Measurements from ENCODE around the gene CHRNA1.

Gene CHRNA1

DNA sequence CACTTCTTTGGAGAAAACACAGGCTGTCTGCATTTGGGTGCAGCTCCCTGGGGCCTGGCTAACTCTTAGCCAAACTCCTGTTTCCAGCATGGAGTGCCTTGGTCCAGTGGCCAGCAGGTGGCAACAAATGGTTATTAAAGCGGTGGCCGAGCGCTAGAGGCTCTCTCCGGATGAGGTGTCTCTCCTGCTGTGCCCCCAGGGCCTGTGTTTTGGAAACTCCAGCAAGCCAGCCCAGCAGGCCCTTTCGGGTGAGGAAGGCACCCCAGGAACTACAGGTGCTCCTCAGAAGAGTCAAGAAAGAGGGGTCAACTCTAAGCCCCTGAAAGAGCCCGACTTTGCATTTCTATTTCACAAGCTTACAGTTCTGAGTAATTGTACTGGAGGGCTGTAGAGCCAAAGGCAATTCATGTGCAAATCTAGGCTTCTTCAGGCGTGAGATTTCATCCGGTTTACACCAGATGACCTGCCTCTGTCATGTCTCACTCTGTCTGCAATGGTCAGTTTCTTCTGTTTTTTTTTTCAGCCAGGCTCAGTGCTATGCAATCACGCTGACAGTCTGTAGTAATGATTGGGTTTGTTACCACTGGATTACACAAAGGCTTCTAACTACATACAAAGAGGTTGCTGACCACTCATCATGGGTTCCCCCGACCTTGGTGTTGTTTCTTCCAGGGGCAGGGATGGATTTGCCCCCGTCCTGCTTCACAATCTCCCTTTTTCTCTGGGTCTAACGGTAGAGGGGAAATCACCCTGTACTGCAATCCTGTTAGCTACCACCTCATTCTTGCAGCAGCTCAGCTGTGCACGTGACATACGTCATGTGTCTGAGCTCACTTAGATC is 7.6 kb upstream of the CHRNA1 start:
- Histone ChIP-seq H3K27me3 (ENCODE audit: insufficient read depth, low read length) (no peaks in the 10 kb centered on the region), H3K36me3 (ENCODE audit: insufficient read depth, low read depth, low read length) (no peaks in the 10 kb centered on the region), H3K27ac (ENCODE audit: low read length) (peak overlapping the region; percentile 87), H3K4me1 (ENCODE audit: insufficient read depth, low read length) (peaks cover 30% of the 10 kb centered on the region), H3K9me3 (ENCODE audit: insufficient read depth, low read depth, low read length) (no peaks in the 10 kb centered on the region), H3K4me3 (ENCODE audit: low read length) (peak overlapping the region; percentile 11; the same call in 1 of the 2 replicates), H3K9ac (ENCODE audit: low read depth, low read length) (peak overlapping the region; percentile 66)

DNA sequence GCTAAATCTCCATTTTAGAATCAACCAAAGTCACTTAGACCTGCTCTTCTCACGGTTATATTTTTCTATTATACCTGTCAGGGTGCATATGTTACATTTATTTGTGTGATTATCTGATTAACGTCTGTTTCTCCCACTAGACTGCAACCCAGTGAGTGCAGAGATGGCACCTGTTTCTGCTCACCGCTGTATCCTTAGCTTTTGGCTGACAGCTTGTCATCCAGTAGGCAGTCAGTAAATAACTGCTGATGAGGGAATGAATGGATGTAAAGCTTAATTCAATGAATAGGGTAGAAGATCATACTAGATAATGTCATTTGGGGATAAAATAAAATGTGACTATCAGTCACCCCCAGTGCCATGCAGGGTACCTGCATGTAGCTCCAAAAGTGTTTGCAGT is 6.9 kb upstream of the CHRNA1 start:
- Histone ChIP-seq H3K27me3 (ENCODE audit: insufficient read depth, low read length) (no peaks in the 10 kb centered on the region), H3K9ac (ENCODE audit: low read depth, low read length) (peak overlapping the region; percentile 66; the same call in 1 of the 2 replicates), H3K4me3 (ENCODE audit: low read length) (no peak overlapping the region), H3K27ac (ENCODE audit: low read length) (peak overlapping the region; percentile 87), H3K4me1 (ENCODE audit: insufficient read depth, low read length) (peaks cover 26% of the 10 kb centered on the region), H3K9me3 (ENCODE audit: insufficient read depth, low read depth, low read length) (no peaks in the 10 kb centered on the region), H3K36me3 (ENCODE audit: insufficient read depth, low read depth, low read length) (no peaks in the 10 kb centered on the region)

DNA sequence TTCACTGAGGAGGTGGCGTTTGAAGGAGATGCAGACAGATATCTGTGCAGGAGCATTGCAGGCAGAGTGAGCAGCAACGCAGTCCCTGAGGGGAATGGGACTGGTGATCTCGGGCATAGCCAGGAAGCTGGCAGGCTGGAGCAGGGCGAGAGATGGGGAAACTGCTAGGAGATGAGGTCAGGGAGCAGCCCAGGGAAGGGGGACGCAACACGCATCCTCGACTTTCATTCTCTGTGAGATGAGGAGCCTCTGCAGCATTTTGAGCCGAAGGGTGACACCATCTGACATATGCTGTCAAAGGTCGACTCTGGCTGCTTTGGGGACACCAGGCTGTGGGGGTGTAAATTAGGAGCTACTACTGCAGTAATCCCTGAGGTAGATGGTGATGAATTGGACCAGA is 4.3 kb upstream of the CHRNA1 start:
- Histone ChIP-seq H3K36me3 (ENCODE audit: insufficient read depth, low read depth, low read length) (no peaks in the 10 kb centered on the region), H3K9me3 (ENCODE audit: insufficient read depth, low read depth, low read length) (no peaks in the 10 kb centered on the region), H3K4me1 (ENCODE audit: insufficient read depth, low read length) (peaks cover 28% of the 10 kb centered on the region), H3K4me3 (ENCODE audit: low read length) (no peak overlapping the region), H3K9ac (ENCODE audit: low read depth, low read length) (no peak overlapping the region), H3K27me3 (ENCODE audit: insufficient read depth, low read length) (no peaks in the 10 kb centered on the region), H3K27ac (ENCODE audit: low read length) (no peak overlapping the region)

DNA sequence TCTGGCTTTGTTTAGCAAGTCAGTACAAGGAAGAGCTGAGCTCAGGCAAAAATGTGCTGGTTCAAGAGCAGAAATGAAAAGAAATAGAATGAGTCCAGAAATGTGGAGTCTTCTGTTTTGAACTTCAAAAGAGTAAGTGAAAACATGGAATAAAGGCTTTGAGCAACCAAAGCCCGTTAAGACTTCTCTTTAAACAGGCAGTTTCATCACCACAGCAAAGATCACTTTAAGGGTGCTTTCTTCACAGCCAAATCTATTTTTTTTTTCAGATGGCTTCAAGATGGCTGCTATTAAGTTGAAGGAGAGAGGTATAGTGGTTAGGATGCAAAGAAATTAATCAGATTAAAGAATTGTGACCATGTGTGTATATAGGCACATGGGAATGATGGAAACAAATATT is 2.0 kb upstream of the CHRNA1 start:
- H3K4me1 ChIP-seq (ENCODE audit: insufficient read depth, low read length): peaks cover 17% of the 10 kb centered on the region
- H3K4me3 ChIP-seq (ENCODE audit: low read length): no peak overlapping the region
- no peaks in the 10 kb centered on the region for H3K9me3 ChIP-seq (ENCODE audit: insufficient read depth, low read depth, low read length)
- H3K9ac ChIP-seq (ENCODE audit: low read depth, low read length): no peak overlapping the region
- H3K27me3 ChIP-seq (ENCODE audit: insufficient read depth, low read length): no peaks in the 10 kb centered on the region
- no peaks in the 10 kb centered on the region for H3K36me3 ChIP-seq (ENCODE audit: insufficient read depth, low read depth, low read length)
- no peak overlapping the region for H3K27ac ChIP-seq (ENCODE audit: low read length)

DNA sequence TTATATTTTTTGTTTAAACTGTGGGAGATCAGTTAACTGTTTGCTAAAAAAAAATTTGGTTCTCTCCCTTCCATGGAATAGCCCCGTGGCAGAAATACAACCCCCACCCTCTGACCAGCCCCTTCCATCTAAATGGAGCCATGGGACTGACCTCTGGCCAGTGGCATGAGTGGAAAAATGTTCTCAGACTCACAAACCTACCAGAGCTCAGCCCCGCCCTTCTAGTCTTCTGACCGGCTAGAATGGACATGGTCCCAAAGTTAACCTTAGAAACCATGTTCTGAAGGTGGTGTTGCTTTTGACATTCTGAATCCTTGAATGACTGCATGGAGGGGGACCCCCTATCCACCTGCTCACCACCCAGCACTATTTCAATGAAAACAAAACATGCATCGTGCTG is 1.3 kb upstream of the CHRNA1 start:
- Histone ChIP-seq H3K9me3 (ENCODE audit: insufficient read depth, low read depth, low read length) (no peaks in the 10 kb centered on the region), H3K27ac (ENCODE audit: low read length) (no peak overlapping the region), H3K9ac (ENCODE audit: low read depth, low read length) (no peak overlapping the region), H3K27me3 (ENCODE audit: insufficient read depth, low read length) (no peaks in the 10 kb centered on the region), H3K4me3 (ENCODE audit: low read length) (no peak overlapping the region), H3K36me3 (ENCODE audit: insufficient read depth, low read depth, low read length) (no peaks in the 10 kb centered on the region), H3K4me1 (ENCODE audit: insufficient read depth, low read length) (peaks cover 12% of the 10 kb centered on the region)

DNA sequence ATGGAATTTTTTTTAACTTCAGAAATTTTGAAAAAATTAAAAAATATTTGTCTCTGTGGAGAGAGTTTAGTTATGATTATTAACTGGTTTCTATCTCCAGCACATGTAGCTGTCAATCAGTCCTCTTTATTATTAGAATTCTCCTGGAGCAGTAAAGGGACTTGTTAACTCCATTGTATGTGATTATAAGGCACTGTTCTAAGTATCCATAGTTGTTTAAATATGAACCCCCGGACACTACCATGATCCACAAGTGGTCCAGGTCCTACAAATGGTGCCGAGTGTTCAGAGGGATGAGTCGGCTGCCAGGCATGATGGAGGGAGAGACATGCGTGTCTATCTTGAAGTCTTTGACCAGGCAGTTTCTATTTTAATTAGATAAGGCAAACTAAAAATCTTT is 492 bp downstream of the CHRNA1 start:
- Histone ChIP-seq H3K36me3 (ENCODE audit: insufficient read depth, low read depth, low read length) (no peaks in the 10 kb centered on the region), H3K27ac (ENCODE audit: low read length) (no peak overlapping the region), H3K9me3 (ENCODE audit: insufficient read depth, low read depth, low read length) (no peaks in the 10 kb centered on the region), H3K4me3 (ENCODE audit: low read length) (no peak overlapping the region), H3K9ac (ENCODE audit: low read depth, low read length) (no peak overlapping the region), H3K4me1 (ENCODE audit: insufficient read depth, low read length) (peaks cover 12% of the 10 kb centered on the region), H3K27me3 (ENCODE audit: insufficient read depth, low read length) (no peaks in the 10 kb centered on the region)

DNA sequence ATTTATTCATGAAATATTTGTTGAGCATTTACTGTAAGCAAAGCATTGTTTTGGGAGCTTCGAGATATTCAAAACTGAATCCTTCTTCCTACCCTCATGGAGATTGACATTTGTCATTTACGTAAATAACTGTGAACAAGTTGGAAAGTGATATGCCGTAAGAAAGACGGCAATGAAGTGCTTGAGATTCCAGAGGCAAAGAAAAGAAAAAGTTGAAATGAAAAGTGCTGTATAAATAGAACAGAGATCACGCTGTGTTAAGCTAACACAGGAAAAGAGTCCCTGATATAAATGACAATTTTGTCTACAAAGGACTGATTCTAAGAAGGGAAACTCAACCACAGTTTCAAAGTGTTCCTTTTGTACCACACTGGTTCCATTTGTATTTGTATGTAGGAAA is 1.8 kb downstream of the CHRNA1 start:
- H3K27ac ChIP-seq (ENCODE audit: low read length): no peak overlapping the region
- H3K9ac ChIP-seq (ENCODE audit: low read depth, low read length): no peak overlapping the region
- no peaks in the 10 kb centered on the region for H3K9me3 ChIP-seq (ENCODE audit: insufficient read depth, low read depth, low read length)
- no peaks in the 10 kb centered on the region for H3K27me3 ChIP-seq (ENCODE audit: insufficient read depth, low read length)
- peaks cover 9% of the 10 kb centered on the region; the same call in 1 of the 2 replicates for H3K4me1 ChIP-seq (ENCODE audit: insufficient read depth, low read length)
- H3K36me3 ChIP-seq (ENCODE audit: insufficient read depth, low read depth, low read length): no peaks in the 10 kb centered on the region
- no peak overlapping the region for H3K4me3 ChIP-seq (ENCODE audit: low read length)

DNA sequence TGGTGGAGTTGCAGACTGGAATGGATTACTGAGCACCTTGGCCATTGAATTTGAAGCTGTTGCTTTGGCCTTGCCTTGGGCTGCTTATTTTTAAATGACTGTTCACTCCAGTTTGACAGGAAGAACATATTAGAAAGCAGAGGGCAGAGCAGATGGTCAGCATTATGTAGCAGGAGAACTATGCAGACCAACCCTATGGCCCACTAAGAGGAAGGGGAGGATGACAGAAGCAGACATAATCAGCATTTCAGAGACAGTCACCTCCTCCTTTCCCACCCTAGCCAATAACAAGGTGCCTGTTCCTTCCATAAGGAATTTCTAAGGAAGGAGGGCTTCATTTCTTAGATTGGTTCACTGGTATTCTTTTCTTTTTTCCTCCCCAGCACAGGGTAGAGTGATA is 2.4 kb downstream of the CHRNA1 start:
- Histone ChIP-seq H3K36me3 (ENCODE audit: insufficient read depth, low read depth, low read length) (no peaks in the 10 kb centered on the region), H3K9ac (ENCODE audit: low read depth, low read length) (no peak overlapping the region), H3K4me1 (ENCODE audit: insufficient read depth, low read length) (peaks cover 9% of the 10 kb centered on the region; the same call in 1 of the 2 replicates), H3K4me3 (ENCODE audit: low read length) (no peak overlapping the region), H3K27ac (ENCODE audit: low read length) (no peak overlapping the region), H3K27me3 (ENCODE audit: insufficient read depth, low read length) (no peaks in the 10 kb centered on the region), H3K9me3 (ENCODE audit: insufficient read depth, low read depth, low read length) (no peaks in the 10 kb centered on the region)

DNA sequence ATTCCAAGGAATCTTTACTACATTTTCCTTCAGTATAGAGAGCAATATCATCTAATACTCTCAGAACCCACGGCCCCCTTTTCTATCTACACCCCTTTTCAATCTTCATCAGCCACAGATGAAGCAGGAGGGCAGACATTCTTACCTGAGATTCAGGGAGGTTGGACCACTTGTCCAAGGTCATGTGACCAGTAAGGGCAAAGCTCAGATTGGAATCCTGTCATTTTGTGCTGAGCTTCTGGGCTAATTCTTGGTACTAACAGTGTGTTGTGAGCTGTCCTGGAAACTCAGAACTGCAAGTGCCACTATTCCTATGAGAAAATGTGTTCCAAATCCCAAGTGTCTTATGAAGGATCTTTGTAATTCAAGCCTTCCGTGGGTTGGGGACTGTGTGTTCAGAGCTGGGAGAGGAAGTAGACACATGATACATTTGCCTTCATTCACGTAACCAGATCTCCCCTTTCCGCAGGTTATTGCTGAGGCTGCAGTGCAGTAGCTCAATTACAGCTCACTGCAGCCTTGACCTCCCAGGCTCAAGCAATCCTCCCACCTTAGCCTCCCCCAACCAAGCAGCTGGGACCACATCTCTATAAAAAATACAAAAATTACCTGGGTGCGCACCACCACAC is 3.3 kb downstream of the CHRNA1 start:
- H3K9me3 ChIP-seq (ENCODE audit: insufficient read depth, low read depth, low read length): no peaks in the 10 kb centered on the region
- H3K4me1 ChIP-seq (ENCODE audit: insufficient read depth, low read length): peaks cover 9% of the 10 kb centered on the region; the same call in 1 of the 2 replicates
- no peak overlapping the region for H3K4me3 ChIP-seq (ENCODE audit: low read length)
- H3K27ac ChIP-seq (ENCODE audit: low read length): no peak overlapping the region
- H3K36me3 ChIP-seq (ENCODE audit: insufficient read depth, low read depth, low read length): no peaks in the 10 kb centered on the region
- no peaks in the 10 kb centered on the region for H3K27me3 ChIP-seq (ENCODE audit: insufficient read depth, low read length)
- H3K9ac ChIP-seq (ENCODE audit: low read depth, low read length): no peak overlapping the region

DNA sequence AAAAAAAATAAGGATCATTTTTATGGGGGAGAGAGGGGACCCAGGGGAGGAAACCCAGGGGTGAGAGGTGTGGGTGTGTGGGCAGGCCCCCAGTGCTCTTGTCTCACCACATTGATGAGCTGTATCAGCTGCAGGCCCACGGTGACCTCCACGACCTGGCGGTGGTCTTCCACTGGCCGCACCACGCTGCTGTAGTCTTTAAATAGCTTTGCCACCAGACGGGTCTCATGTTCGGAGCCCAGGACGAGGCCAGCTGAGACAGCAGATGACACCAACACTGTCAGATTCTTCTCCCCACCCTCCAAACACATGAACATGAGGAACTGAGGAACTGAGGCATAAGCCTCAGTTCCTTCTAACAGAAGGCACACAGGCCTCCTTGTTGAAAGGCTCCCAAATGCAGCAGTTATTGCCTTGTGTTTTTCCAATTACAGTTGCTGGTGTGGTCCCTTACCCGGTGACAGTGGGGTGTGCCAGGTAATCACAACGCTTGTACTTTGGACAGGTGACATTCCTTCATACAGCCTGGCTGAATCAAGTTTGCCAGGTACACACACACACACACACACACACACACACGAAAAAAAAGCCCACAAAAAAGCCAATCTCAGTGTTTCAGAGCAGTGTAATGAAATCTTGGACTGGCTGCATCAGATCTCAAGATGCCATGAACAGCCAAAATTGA is 4.7 kb downstream of the CHRNA1 start:
- H3K9me3 ChIP-seq (ENCODE audit: insufficient read depth, low read depth, low read length): no peaks in the 10 kb centered on the region
- no peak overlapping the region for H3K9ac ChIP-seq (ENCODE audit: low read depth, low read length)
- H3K4me1 ChIP-seq (ENCODE audit: insufficient read depth, low read length): peaks cover 8% of the 10 kb centered on the region; the same call in 1 of the 2 replicates
- H3K27ac ChIP-seq (ENCODE audit: low read length): no peak overlapping the region
- H3K27me3 ChIP-seq (ENCODE audit: insufficient read depth, low read length): no peaks in the 10 kb centered on the region
- H3K36me3 ChIP-seq (ENCODE audit: insufficient read depth, low read depth, low read length): no peaks in the 10 kb centered on the region
- H3K4me3 ChIP-seq (ENCODE audit: low read length): no peak overlapping the region

DNA sequence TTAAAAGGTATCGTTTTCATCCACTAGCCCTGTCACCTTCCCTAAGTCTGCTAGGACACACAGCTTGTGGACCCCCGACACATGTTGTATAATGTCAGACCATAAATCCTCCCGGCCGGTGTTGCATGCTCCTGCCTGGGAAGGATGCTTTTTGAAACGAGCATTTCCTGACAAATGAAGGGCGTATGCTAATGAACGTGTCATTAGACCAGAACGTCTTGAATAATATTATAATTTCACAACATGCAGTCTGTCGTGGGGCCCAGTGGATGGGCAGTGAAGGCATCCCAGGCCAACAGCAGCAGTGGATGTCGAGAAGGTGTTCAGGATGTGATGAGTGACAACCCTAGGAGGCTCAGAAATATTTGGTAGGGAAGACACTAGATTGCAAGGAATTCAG is 7.5 kb downstream of the CHRNA1 start:
- Histone ChIP-seq H3K27me3 (ENCODE audit: insufficient read depth, low read length) (no peaks in the 10 kb centered on the region), H3K4me1 (ENCODE audit: insufficient read depth, low read length) (no peaks in the 10 kb centered on the region), H3K4me3 (ENCODE audit: low read length) (no peak overlapping the region), H3K9ac (ENCODE audit: low read depth, low read length) (no peak overlapping the region), H3K27ac (ENCODE audit: low read length) (no peak overlapping the region), H3K9me3 (ENCODE audit: insufficient read depth, low read depth, low read length) (no peaks in the 10 kb centered on the region), H3K36me3 (ENCODE audit: insufficient read depth, low read depth, low read length) (no peaks in the 10 kb centered on the region)
